Nephron (organoid): Measurements from ENCODE around the gene SLC25A5.
A peak's percentile ranks its signal among the peaks of the same experiment; 100 is the strongest.

Experiments
- H3K27ac Mint-ChIP-seq, 3 experiments: 2 replicates each; pipeline ENCODE4 v1.8.0; 2020; ENCODE audit warnings: mixed read lengths in 3 of 3, mild to moderate bottlenecking in 2 of 3, moderate library complexity in 1 of 3
- H3K27me3 Mint-ChIP-seq: 2 replicates; pipeline ENCODE4 v1.8.0; 2021; ENCODE audit warnings: low read depth, mild to moderate bottlenecking, moderate library complexity, mixed read lengths
- H3K36me3 Mint-ChIP-seq: 2 replicates; pipeline ENCODE4 v1.8.0; 2020; ENCODE audit warnings: low read depth, mixed read lengths
- H3K4me1 Mint-ChIP-seq: 2 replicates; pipeline ENCODE4 v1.8.0; 2020; ENCODE audit warnings: mixed read lengths
- H3K4me3 Mint-ChIP-seq, 3 experiments: 2 replicates each; pipeline ENCODE4 v1.8.0; 2020; ENCODE audit warnings: mild to moderate bottlenecking in 3 of 3, mixed read lengths in 3 of 3, moderate library complexity in 2 of 3
- H3K9me3 Mint-ChIP-seq: 2 replicates; pipeline ENCODE4 v1.8.0; 2020; ENCODE audit warnings: mixed read lengths
- CTCF ChIP-seq, 3 experiments: fragments of 200-600 bp; sonication (generic); IDR thresholded peaks; one replicate each; pipeline ENCODE4 v1.5.0; 2021; ENCODE audit warnings: antibody characterized with exemption in 3 of 3; ENCODE audit not compliant: unreplicated experiment in 3 of 3

SLC25A5 gene

GRCh38 chrX:119468551-119469312 is 488 bp downstream of the SLC25A5 start:
- H3K9me3 Mint-ChIP-seq: peaks cover 3% of the 10 kb centered on the region
- H3K36me3 Mint-ChIP-seq: peaks cover 18% of the 10 kb centered on the region
- peak overlapping the region; percentile 88 to 92 (median 92) for H3K4me3 Mint-ChIP-seq
- TF ChIP-seq CTCF (IDR thresholded peaks at IDR 0.05; ENCODE audit: unreplicated experiment in 3 of 3): peak; percentile 65 to 70 (median 66)
- H3K27ac Mint-ChIP-seq: peak overlapping the region in 2 of 3 experiments; percentile 81 to 91
- no peaks in the 10 kb centered on the region for H3K27me3 Mint-ChIP-seq
- H3K4me1 Mint-ChIP-seq: no peaks in the 10 kb centered on the region

GRCh38 chrX:119469313-119469635 is 1.0 kb downstream of the SLC25A5 start:
- peak overlapping the region in 2 of 3 experiments; percentile 28 to 80 for H3K27ac Mint-ChIP-seq
- H3K4me1 Mint-ChIP-seq: no peaks in the 10 kb centered on the region
- H3K36me3 Mint-ChIP-seq: peaks cover 18% of the 10 kb centered on the region
- H3K9me3 Mint-ChIP-seq: peaks cover 3% of the 10 kb centered on the region
- H3K4me3 Mint-ChIP-seq: peak overlapping the region; percentile 82 to 92 (median 84)
- H3K27me3 Mint-ChIP-seq: no peaks in the 10 kb centered on the region
- no peak for TF ChIP-seq CTCF (IDR thresholded peaks at IDR 0.05; ENCODE audit: unreplicated experiment in 3 of 3)

GRCh38 chrX:119474615-119475388 is 6.6 kb downstream of the SLC25A5 start:
- H3K9me3 Mint-ChIP-seq: peaks cover 4% of the 10 kb centered on the region
- TF ChIP-seq CTCF (IDR thresholded peaks at IDR 0.05; ENCODE audit: unreplicated experiment in 3 of 3): no peak
- no peaks in the 10 kb centered on the region for H3K27me3 Mint-ChIP-seq
- H3K4me3 Mint-ChIP-seq: no peak overlapping the region
- H3K36me3 Mint-ChIP-seq: peaks cover 11% of the 10 kb centered on the region
- no peak overlapping the region for H3K27ac Mint-ChIP-seq
- H3K4me1 Mint-ChIP-seq: peaks cover 16% of the 10 kb centered on the region

- H3K36me3 Mint-ChIP-seq: peaks cover 4% of the 10 kb centered on the region
- no peak overlapping the region for H3K4me3 Mint-ChIP-seq
- no peaks in the 10 kb centered on the region for H3K27me3 Mint-ChIP-seq
- no peak overlapping the region for H3K27ac Mint-ChIP-seq
- H3K9me3 Mint-ChIP-seq: peaks cover 8% of the 10 kb centered on the region
- no peak for TF ChIP-seq CTCF (IDR thresholded peaks at IDR 0.05; ENCODE audit: unreplicated experiment in 3 of 3)
- H3K4me1 Mint-ChIP-seq: peaks cover 16% of the 10 kb centered on the region
Observed at GRCh38 chrX:119475389-119476101, 7.3 kb downstream of the SLC25A5 start.

GRCh38 chrX:119477812-119478232 is 9.6 kb downstream of the SLC25A5 start:
- Mint-ChIP-seq H3K4me1 (peaks cover 16% of the 10 kb centered on the region), H3K36me3 (no peaks in the 10 kb centered on the region), H3K27me3 (no peaks in the 10 kb centered on the region), H3K4me3 (no peak overlapping the region), H3K27ac (peak overlapping the region; percentile 3 to 50 (median 4)), H3K9me3 (peaks cover 5% of the 10 kb centered on the region)
- no peak for TF ChIP-seq CTCF (IDR thresholded peaks at IDR 0.05; ENCODE audit: unreplicated experiment in 3 of 3)
